RCC 7860 (cell line): ENCODE data around the gene TRIP13.

Experiments used
- DNase-seq: peaks from one replicate; pipeline ENCODE4 v3.0.0-alpha.2; 2015; ENCODE audit warnings: low spot score
- FAIRE-seq: peaks from 2 replicates; lab custom pipeline; 2012; peaks lifted over from hg19 to GRCh38; lab: Jason Lieb, UNC

Gene TRIP13

DNA sequence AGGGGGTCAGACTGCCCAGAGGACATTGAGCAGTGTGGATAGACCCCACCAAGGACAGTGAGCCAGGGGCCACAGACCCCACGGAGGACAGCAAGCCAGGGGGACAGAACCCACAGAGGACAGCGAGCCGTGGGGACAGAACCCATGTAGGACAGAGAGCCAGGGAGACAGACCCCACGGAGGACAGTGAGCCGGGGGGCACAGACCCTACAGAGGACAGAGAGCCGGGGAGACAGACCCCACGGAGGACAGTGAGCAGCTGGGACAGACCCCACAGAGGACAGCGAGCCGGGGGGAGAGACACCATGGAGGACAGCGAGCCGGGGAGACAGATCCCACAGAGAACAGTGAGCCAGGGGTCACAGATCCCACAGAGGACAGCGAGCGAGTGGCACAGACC is 38.5 kb upstream of the TRIP13 start:
- no peak for FAIRE-seq
- DNase-seq, result no peak

DNA sequence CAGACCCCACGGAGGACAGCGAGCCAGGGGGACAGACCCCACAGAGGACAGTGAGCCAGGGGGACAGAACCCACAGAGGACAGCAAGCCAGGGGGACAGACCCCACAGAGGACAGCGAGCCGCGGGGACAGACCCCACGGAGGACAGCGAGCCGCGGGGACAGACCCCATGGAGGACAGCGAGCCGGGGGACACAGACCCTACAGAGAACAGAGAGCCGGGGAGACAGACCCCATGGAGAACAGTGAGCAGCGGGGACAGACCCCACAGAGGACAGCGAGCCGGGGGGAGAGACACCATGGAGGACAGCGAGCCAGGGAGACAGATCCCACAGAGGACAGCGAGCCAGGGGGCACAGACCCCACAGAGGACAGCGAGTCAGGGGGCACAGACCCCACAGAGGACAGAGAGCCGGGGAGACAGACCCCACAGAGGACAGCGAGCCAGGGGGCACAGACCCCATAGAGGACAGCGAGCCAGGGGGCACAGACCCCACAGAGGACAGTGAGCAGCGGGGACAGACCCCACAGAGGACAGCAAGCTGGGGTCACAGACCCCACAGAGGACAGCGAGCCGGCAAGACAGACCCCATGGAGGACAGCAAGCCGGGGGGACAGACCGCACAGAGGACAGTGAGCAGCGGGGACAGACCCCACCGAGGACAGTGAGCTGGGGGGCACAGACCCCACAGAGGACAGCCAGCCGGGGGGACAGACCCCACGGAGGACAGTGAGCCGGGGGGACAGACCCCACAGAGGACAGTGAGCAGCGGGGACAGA is 37.5 kb upstream of the TRIP13 start:
- FAIRE-seq (no peak), DNase-seq (no peak)

DNA sequence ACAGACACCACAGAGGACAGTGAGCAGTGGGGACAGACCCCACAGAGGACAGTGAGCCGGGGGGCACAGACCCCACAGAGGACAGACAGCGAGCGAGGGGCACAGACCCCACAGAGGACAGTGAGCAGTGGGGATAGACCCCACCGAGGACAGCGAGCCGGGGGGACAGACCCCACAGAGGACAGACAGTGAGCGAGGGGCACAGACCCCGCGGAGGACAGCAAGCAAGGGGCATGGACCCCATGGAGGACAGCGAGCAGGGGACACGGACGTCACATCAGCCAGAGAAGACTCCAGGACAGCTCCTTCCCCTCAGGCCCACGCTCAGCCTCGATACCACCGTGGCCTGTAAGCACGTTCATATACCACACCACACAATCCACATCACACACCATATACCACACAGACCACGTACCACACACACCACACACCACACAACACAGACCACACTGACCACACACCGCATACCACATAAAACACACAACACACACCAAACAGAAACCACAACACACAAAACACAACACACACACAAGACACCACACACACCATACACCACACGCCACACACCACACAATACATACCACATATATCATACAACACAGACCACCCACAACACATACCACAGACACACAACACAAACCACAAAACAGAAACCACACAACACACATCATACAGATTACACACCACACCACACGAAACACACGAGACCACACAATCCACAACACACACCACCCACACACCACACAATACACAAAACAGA is 36.7 kb upstream of the TRIP13 start:
- no peak for FAIRE-seq
- no peak for DNase-seq

DNA sequence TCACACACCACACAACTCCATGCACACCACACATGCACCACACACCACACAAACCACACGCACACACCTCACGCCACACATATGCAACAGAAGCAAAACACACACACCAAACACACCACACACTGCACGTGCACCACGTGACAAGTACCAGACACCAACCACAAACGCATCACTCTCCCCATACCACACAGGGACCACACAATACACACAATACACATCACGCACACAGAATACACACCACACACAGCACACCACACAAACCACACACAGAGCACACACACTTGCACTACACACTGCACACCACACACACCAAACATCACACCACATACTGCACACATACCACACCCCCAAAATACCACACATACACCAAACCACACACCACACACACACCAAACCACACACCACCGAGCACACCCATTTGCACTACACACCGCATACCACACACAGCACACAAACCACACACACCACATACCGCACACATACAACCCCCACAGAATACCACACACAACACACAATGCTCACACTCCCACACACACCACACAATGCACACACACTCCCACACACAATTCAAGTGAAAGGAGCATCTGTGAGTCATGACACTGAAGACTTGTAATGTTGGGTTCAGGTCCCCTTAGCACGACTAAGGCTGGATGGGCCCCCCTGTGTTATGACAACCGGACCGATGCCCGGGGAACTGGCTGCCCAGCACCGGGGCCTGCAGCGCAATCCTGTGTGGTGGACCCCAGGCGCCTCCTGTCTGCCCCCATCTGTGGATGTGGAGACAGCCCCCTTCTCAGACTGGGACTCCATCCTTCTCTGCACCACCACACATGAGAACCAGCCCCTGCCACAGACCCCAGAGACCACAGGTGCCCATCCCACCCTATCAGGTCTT is 35.9 kb upstream of the TRIP13 start:
- FAIRE-seq (no peak), DNase-seq (no peak)

DNA sequence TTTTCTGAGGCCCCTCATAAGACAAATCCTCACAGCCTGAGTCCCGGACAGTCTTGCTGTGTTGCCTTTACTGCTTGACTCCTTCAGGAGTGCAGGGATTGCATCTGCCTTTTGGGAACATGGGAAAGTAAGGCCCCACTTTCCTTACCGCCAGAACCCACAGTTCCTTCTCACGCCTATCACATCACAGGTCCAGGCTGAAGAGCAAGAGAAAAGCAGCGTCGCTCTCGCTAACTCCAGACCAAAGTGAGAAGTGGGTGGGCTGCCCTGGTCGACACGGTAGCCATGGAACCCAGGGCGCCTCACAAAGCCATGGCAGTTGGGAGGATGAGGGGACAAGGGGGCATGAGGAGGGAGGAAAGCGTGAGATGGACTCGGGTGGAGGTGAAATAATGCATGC is 34.0 kb upstream of the TRIP13 start:
- no peak for DNase-seq
- no peak for FAIRE-seq

DNA sequence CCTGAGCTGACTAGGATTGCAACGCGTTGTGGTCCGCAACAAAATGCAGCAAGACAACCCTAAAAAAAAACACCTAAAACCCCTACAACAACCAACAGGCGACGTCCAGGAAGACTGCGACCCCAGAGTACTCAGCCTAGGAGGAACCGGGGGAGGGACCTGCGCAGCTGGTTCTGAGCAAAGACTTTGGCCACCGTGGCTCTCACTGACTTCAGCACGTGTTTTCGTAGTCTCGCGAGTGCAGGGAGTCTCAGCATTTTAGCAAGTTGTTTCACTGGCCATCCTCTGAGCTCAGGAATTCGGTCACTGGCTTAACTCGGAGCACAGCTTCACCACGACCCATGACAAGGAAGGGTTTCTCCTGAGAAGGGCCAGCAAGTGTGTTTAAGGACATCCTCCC is 33.3 kb upstream of the TRIP13 start:
- DNase-seq (no peak), FAIRE-seq (no peak)

DNA sequence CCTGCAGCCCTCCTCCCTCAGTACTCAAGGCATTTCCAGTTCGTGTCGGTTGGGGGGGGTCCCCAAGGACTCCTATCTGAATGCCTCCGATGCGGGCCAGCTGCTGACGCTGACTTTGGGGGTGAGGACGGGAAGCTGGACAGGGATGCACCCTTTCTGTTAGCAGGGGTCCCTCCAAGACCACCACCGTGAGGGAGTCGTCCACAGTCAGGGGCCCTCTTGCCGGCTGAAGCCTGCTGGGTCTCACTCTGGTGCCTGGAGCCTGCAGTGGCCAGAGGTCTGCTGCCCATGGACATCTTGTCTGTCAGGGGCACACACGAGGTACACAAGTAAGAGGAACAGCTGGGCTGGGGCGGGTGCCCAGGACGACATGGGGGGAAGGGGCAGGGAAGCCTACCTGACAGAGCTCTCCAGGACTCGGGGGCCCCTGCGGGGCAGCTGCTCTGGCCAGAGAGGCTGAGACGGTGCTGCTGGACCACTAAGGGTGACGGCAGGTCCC is 32.8 kb upstream of the TRIP13 start:
- no peak for DNase-seq
- no peak for FAIRE-seq

DNA sequence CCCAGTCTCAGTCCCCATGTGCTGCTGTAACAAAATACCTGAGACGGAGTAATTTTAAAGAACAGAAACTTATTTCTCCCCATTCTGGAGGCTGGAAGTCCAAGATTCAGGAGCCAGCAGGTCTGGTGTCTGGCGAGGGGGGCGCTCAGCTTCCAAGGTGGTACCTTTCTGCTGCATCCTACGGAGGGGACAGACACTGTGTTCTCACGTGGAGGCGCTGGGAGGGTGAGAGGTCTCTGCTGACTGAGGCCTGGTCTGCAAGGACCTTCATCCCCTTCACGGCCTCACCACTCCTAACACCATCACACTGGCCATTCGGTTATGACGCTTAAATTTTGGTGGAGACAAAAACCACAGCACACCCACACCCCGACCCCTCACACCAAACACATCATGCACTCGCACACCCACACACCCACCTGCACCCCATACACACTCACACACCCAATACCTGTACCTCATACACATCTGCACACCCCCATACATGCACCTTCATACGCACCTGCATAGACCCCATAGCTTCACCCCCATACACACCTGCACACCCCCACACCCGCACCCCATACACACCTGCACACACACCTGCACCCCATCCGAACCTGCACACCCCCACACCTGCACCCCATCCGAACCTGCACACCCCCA is 32.1 kb upstream of the TRIP13 start:
- no peak for FAIRE-seq
- DNase-seq, result no peak

DNA sequence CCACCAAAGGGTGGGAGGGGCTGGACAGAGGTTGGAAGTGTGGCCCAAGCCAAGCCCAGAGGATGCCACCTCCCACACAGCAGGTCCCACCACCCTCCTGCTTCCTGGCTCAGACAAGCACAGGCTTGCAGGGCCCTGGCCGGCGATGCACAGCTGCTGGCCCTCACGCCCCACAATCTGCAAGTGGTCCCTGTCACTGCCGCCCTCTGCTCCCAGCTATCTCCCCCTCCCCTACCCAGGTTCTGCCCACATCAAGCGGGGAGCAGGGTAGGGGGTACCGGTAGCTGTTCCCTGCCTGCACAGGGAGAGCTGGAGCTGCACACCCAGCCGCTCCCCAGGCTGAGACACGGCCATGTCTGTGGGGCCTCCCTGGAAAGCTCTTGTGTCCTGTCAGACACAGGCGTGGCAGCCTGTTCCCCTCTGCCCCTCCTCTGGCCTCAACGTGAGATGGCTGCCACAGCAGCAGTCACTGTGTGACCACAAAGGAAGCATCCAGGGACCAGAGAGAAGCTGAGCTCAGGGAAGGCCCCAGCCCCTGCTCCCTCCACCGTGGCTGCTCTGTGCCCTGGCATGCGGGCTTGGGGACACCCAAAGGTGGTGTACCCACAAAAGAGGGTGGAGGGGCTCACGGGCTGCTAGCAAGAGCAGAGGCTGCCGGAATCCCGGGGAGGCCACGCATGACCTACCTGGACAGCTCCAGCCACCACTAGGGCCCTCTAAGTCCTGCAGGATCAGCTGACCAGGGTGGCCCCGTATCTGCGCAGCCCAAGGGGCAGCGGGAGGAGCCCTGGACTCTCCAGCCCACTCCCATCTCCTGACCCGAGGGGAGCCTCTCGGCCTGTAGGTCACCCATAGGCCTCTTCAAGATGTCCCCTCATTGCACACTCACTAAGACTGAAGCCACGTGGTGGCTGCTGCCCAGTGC is 31.0 kb upstream of the TRIP13 start:
- DNase-seq, result no peak
- FAIRE-seq, result no peak

DNA sequence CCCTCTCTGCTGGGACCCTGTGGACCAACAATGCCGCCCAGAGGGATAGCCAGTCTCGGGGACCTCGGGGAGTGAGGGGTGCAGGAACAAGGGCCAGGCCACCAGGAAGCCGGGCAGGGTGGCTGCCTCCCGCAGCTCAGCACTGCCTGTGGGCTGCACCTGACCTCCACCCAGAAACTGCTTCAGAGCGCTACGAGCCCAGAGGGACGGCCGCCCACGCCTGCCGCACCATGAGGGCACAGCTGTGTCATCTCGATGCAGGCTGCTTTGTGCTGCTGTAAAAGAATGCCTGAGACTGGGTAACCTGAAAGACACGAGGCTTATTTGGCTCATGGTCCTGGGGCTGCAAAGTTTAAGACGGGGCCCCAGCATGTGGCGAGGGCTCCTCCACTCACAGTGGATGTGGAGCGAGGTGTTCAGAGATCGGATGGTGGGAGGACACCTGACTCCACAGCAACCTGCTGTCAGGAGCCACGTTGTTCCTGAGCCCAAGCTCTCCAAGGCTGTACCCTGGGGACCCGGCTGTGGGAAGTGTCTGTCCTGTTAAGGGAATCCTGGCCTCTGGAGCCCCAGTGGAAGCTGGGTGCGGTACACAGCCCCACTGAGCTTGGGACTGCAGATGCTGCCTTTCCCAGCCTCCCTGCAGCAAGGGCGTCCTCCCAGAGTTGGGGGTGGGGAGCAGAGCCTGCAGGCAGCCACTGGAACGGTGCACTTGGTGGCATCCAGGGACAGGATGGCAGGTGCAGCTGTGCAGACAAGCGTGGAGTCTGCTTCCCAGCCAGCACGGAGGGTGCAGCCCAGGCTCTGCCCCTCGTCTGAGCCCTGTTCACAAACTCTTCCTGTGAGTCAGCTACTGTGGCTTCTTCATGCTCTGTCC is 30.1 kb upstream of the TRIP13 start:
- no peak for FAIRE-seq
- peak; percentile 42 for DNase-seq

DNA sequence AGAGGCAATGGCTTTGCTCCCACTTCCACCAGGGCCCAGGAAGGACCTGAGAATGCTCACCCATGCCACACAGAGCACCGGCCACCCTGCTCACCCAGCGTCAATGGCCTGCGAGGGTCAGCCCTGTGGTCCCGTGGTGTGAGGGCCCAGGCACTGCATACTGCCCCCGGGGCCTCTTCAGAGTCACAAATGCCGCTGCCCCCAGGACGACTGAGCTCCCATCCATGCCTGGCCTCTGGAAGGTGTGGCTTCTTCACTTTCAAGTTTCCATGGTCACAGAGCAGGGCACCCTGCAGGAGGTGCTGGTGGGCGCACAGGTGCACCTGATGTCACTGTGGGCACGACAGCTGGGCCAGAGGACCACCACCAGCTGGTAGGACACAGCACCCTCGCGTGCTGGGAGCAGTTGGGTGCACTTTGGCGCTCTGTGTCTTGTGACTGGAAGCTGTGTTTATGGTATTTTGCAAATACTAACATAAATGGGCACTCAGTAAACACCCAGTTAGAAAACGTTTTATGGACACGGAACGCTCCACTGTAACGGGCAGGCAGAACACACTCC is 29.4 kb upstream of the TRIP13 start:
- DNase-seq, result no peak
- no peak for FAIRE-seq

DNA sequence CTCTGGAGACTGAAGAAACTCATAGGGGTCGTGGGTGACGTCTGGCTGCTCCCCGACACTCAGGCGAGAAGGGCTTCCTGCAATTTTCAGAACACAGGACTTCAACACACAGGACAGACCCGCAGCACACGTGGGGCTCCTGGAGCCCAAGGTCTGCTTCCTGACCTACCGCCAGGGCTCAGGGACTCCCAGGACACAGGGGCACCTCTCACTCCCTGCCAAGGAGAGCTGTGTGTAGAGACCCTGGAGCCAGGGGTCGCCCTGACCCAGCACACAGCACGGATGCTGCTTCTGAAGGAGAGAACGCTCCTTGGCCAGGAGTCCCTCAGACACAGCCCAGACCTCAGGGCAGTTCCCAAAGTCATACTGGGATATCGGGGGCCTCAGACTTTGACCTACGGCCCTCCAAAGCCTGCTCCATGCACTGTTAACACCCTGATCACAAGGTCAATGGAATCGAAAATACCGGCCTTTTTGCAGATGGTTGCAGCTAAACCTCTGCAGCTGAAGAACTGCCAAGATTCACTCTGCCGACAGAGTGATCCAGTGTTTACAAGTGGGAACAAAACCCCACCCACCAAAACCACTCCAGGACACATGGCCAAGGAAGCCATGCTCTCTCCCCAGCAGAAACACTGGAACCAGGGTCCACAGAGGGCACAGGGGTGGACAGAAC is 28.1 kb upstream of the TRIP13 start:
- no peak for DNase-seq
- FAIRE-seq, result no peak

DNA sequence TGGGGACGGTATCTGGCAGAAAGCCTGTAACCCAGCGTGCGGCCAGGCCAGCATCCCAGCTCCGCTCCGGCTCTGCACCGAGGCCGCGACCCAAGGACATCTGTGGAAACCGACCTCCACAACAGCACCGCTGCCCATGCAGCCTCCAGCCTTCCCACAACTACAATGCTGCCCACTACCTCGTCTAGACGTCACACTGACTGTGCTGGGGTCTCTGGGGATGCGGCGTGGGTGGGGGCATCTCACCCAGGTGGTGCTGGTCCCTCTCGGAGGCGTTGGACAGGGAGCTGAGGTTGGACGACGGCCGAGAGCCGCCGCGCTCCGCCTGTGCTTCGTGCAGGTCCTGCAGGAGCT is 27.5 kb upstream of the TRIP13 start:
- FAIRE-seq (no peak), DNase-seq (no peak)

DNA sequence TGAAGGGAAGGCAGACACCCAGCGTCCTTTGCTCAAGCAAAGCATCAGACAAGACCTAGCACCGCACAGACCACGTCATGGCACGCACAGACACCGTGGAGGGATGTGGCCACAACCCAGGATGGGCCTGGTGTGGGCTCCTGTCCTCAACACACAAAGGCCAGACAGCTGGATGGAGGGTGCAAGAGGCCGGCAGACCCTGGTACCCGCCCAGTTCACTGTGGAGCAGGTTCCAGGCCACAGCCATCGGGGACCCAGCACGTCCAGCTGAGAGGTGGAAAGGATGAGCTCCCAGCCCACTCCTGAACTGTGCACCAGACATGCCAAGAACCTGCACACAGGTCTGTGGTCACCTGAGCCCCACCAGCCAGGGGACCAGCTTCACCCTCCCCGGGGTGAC is 26.9 kb upstream of the TRIP13 start:
- no peak for DNase-seq
- no peak for FAIRE-seq

DNA sequence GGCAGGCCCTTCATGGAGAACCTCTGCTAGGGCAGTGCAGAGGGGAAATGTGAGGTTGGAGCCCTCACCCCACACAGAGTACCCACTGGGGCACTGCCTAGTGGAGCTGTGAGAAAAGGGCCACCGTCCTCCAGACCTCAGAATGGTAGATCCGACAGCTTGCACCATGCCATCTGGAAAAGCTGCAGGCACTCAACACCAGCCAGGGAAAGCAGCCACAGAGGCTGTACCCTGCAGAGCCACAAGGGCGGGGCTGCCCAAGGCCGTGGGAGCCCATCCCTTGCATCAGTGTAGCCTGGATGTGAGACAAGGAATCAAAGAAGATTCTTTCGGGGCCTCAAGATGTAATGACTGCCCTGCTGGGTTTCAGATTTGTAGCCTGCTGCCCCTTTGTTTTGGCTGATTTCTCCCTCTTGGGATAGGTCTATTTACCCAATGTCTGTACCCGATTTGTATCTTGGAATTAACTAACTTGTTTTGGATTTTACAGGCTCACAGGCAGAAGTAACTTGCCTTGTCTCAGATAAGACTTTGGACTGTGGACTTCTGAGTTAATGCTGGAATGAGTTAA is 25.3 kb upstream of the TRIP13 start:
- DNase-seq (no peak), FAIRE-seq (no peak)

DNA sequence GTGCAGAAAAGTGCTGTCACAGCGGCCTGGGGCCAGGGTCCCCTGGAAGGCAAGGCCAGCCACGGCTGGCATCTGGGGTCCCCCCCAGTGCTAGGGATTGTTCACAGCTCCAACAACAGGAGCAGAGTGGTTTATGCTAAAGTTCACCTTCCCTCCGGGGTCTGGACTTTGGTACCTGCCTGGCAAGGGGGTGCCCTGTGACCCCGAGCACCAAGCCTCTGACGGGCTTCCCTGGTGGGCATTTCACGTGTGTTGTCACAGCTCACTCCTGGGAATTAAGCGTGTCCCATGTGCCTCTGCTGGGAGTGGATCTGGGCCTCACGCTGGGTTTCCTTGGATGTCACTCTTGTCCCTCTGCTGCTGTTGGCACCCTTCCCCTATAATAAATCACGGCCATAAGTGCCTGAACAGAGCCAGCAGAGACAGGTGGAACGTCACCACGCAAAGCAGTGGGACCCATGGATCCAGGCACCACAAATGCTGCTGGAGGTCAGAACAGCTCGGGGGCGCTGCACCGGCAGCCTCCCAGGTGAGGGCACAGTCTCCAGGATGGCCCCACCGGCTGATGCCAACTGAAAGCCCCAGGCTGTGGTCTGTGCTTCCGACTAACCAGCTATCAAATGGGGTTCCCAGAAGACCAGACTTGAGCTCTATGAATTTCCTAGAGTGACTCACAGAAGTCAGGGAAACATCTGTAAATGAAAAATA is 24.1 kb upstream of the TRIP13 start:
- no peak for FAIRE-seq
- no peak for DNase-seq

DNA sequence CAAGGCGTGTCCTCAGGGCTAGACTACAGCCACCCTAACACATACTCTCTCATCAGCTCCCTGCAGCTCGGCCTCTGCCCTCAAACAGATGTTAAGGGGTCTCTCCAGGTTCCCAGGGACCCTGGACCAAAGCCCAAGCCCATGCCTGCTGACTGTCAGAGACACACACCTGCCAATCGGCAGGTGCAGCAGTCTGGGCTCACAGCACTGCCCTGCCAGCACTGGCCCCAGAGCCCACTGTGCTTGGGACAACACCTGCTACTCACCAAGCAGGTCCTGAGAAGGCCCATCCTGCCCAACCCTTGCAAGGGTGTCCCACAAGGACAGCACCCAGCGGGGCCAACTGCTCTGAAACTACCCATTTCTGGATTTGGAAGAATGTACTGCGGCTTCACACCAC is 21.7 kb upstream of the TRIP13 start:
- DNase-seq, result no peak
- FAIRE-seq, result no peak
